GM13976 (cell line): ENCODE data around the gene SPSB1.

Experiments
- DNase-seq: peaks from one replicate; pipeline ENCODE4 v3.0.0; 2012; ENCODE audit warnings: low spot score
- in situ Hi-C: fragments of 300-500 bp; cut with MboI; formaldehyde crosslinking; loops from one replicate; pipeline ENCODE4 v1.12.0; 2022; ENCODE audit warnings: low sequenced_read_pairs, mixed read lengths, inconsistent platforms; ENCODE audit not compliant: unreplicated experiment
- TF ChIP-seq, protein P1 (sequence below): IDR thresholded peaks from 2 replicates; pipeline ENCODE4 v1.5.1; 2012; ENCODE audit warnings: borderline replicate concordance, mild to moderate bottlenecking; ENCODE audit not compliant: insufficient read depth; ENCODE audit errors: extremely low read depth, missing control alignments, control extremely low read depth

SPSB1 gene

DNA sequence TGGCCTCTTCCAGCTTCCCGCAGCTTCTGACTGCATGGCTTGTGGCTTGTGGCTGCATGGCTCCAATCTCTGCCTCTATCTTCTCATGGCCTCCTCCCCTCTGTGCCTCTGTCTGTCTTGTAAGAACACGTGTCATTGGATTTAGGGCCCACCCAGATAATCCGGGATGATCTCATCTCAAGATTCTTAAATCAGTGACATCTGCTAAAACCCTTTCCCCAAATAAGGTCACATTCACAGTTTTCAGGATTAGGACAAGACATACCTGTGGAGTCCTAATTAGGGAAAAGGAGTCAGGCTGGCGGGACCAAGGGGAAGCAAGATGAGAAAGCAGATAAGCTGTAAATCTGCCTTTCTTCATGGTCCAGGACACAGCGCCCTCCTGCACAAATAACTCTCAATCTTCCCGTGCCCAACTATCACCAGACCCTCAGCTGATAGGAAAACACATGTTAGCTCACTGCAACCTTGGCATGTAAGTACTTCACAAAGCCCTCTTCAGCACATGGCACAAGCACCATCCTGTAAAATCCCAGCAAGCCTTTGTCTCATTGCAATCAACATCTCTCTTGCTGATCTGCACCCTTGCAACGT, 82.2 kb downstream of the SPSB1 start:
- TF ChIP-seq, protein P1, sequence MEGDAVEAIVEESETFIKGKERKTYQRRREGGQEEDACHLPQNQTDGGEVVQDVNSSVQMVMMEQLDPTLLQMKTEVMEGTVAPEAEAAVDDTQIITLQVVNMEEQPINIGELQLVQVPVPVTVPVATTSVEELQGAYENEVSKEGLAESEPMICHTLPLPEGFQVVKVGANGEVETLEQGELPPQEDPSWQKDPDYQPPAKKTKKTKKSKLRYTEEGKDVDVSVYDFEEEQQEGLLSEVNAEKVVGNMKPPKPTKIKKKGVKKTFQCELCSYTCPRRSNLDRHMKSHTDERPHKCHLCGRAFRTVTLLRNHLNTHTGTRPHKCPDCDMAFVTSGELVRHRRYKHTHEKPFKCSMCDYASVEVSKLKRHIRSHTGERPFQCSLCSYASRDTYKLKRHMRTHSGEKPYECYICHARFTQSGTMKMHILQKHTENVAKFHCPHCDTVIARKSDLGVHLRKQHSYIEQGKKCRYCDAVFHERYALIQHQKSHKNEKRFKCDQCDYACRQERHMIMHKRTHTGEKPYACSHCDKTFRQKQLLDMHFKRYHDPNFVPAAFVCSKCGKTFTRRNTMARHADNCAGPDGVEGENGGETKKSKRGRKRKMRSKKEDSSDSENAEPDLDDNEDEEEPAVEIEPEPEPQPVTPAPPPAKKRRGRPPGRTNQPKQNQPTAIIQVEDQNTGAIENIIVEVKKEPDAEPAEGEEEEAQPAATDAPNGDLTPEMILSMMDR = no peak
- no peak for DNase-seq
- in situ Hi-C loops = no loop called here

DNA sequence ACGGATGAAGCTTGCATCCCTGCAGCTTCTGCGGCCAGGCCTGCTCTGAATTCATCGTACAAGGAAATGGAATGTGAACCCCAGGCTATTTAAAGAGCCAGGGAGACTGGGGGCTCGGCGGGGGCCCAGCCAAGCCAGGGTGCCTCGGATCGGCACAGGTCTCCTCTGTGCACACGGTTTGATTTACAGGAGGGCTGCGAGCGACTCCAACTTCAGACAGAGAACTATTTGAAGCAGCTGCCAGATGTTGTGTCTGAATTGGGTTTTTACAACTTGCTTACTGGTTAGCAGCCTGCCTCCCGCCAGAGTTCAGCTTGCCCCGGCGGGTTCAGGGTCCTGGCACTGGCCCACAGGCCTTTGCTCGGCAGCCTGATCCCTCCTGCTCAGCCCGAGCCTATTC, 83.2 kb downstream of the SPSB1 start:
- TF ChIP-seq, protein P1 = no peak
- in situ Hi-C loops = no loop called here
- no peak for DNase-seq

DNA sequence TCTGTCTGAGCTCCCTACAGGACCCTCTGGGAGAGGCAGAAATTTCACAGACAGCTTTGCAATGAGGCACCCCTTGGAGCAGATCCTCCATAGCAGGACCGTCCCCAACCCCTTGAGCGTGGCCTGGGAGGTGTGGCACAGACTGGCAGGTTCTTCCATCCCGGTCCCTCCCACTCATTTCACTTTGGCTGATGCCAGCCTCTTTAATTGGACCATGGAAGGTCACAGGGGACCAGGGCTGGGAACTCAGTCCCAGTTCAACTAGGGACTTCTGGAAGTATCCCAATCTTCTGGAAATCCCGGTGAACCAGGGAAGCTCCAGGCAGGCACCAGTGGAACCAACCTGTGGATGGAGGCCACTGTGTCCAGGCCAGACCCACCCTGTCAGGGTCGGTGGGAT, 83.7 kb downstream of the SPSB1 start:
- no peak for DNase-seq
- TF ChIP-seq, protein P1 = no peak
- in situ Hi-C loops = no loop called here

DNA sequence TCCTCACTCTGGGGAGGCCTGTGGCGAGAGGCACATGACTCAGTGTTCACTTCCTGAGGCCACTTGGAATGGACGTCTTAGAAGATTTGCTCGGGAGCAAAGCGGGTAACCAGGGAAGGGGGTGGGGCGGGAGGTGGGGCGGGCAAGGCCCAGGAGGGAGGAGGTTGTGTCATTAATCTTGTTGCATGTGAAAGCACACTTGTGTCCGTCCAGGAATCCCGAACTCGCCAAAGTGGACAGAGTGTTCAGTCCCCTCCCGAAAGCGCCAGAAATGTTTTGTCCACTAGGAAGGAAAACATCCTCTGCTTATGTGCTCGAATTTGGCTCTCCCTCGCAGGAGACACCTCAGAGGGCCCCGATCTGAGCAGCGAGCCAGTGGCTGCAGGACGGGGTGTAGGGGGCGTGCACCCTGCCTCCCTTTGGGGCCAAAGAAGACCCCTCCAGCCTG, 84.2 kb downstream of the SPSB1 start:
- in situ Hi-C loops = no loop called here
- no peak for DNase-seq
- TF ChIP-seq, protein P1 = no peak

DNA sequence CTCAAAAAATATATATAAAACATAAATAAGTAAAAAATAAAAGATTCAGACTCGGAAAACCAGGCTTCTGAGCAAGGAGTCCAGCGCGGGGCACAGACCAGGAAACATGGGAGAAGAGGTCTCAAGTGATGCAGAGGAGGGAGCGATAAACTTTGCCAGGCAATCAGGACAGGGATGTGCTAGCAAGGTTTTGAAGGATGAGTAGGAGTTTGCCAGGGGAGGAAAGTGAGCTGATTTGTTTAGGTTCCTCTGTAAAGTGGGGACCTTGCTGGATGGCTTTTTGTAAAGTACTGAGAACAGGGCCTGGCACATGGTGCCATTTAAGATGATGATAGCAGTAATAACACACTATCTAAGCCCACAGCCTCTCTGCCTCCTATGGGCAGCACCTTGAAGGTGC, 86.1 kb downstream of the SPSB1 start:
- TF ChIP-seq, protein P1 = no peak
- in situ Hi-C loops = no loop called here
- no peak for DNase-seq

DNA sequence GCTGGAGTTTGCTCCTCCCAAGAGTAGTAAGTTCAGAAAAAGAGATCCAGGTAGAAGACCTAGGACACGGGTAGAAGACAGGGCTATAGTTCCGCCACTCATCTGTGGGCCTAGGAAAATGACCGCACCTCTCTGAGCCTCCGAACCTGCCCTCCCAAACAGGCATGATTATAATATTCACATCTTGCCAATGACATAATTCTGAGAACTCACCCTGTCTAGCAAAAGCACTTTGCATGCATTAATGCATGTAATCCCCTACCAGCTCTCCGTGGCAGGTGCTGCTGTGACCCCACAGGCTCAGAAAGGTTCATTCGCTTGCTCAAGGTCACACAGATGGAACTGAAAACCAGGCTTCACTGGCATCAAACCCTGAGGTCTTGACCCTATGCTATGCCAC, 88.0 kb downstream of the SPSB1 start:
- in situ Hi-C loops = no loop called here
- TF ChIP-seq, protein P1 = no peak
- DNase-seq = no peak

DNA sequence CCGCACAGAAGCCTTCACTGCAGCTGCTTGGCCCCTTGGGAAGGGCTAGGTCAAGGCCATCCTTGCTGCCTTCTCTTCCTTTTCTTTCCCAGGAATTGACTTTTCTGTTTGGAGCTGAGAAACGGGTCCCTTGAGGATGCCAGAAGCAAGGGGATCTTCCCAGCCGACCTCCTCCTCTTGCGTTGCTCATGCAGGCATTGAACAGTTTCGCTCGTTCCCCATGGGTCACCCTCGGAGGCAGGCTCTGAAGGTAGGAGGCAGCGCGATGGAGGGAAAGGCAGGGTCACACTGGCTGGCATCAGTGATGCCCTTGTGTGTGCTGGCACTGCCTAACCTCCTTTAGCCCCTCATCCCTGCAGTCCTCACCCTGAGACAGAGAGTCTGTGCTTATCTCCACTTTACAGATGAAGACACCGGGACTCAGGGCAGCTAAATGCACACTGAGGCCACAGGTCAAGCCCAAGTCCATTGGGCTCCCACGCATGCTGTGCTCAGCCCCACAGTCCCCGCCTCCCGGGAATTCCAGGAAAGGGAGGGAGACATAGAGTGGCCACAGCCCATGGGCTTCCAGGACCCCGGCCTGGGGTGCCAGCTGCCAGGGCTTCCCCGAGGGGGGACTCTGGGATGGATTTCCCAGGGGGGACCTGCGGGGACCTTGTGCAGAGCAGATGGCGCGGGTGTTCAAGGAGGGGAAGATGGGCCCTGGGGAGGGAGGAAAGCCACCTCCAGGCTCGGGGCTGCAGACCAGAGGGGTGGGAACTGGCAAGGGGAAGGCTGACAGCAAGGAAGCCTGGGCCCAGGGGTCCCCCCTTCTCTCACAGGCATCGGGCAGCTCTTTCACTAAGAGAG, 90.2 kb downstream of the SPSB1 start:
- no peak for DNase-seq
- TF ChIP-seq, protein P1 = no peak
- in situ Hi-C loops = no loop called here
